ENCODE data around the gene PRR15L. TPM values are rescaled to one million over a fixed set of nuclear protein-coding genes. Genes with fewer than 3 reads are reported as not detected.
"Not testable (repeated sequence)": the region's sequence is repeated elsewhere in the genome, so short reads cannot be mapped to it uniquely, and the experiment has no call there.

Gene PRR15L
- total and polyA plus RNA-seq, 11 donors, result 0.04 to 2.7 TPM; not detected in 9

DNA sequence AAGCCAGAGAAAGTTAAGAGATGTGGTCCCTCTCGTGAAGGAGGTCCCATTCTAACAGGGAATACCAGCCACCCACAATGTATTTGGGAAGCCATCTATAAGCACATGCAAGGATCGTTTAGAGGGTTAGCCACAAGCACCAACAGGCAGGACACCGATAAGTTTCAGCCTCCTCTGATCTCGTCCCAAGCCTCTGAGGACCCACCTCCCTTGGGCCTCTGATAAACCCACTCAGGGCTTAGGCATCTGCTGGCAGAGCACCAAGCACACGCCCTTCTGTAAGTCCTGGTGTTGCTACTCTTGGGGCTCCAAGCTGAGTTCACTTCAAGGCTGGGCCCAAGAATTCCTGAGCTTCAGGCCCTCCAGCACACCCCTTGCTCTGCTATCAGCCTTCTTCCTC is 21.7 kb downstream of the PRR15L start:
- Histone ChIP-seq H3K4me3 (no peak overlapping the region), H3K4me1 (peaks cover 0 to 7% (median 3%) of the 10 kb centered on the region in 12 donors), H3K9me3 (no peaks in the 10 kb centered on the region), H3K36me3 (no peaks in the 10 kb centered on the region), H3K27me3 (no peaks in the 10 kb centered on the region), H3K27ac (no peak overlapping the region)
- 62 to 68% (median 64%) methylated on average over 4 to 5 of the region's 5 CpGs for WGBS, 4 donors
- TF ChIP-seq CTCF (IDR thresholded peaks at IDR 0.05), result no peak
- TF ChIP-seq POLR2A (IDR thresholded peaks at IDR 0.05), result no peak
- ATAC-seq, result no peak
- intact Hi-C loops (cut with DNase I), result no loop called here
- peak in 1 of 5 donors; percentile 16 for DNase-seq

DNA sequence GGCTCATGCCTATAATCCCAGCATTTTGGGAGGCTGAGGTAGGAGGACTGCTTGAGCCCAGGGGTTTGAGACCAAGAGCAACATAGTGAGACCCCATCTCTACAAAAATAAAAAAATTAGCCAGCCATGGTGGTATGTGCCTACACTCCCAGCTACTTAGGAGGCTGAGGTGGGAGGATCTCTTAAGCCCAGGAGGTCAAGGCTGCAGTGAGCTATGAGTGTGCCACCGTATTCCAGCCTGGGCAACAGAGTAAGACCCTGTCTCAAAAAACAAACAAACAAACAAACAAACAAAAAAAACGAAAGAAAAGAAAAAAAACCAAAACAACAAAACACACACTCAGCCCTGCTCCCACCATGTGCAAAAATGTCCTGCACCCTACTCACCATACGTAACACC is 22.2 kb downstream of the PRR15L start:
- H3K4me1 ChIP-seq; intact Hi-C loops (cut with DNase I); H3K27me3 ChIP-seq; H3K9me3 ChIP-seq; DNase-seq; H3K27ac ChIP-seq; ATAC-seq; H3K36me3 ChIP-seq; H3K4me3 ChIP-seq: not testable (repeated sequence)
- WGBS, 4 donors, result 79 to 89% (median 83%) methylated on average over 3 of the region's 3 CpGs

GRCh38 chr17:47934856-47935255 is 22.8 kb downstream of the PRR15L start:
- peaks cover 0 to 7% (median 0%) of the 10 kb centered on the region in 12 donors for H3K4me1 ChIP-seq
- ATAC-seq (no peak), DNase-seq (no peak)
- H3K9me3 ChIP-seq, result no peaks in the 10 kb centered on the region
- no peak overlapping the region for H3K4me3 ChIP-seq
- TF ChIP-seq CTCF (IDR thresholded peaks at IDR 0.05) (no peak), POLR2A (IDR thresholded peaks at IDR 0.05) (no peak)
- WGBS, 4 donors, result 76 to 90% (median 87%) methylated on average over 1 of the region's 1 CpG
- H3K36me3 ChIP-seq, result peaks cover 0 to 6% (median 4%) of the 10 kb centered on the region in 9 donors
- intact Hi-C loops (cut with DNase I), result no loop called here
- no peaks in the 10 kb centered on the region for H3K27me3 ChIP-seq
- no peak overlapping the region for H3K27ac ChIP-seq

DNA sequence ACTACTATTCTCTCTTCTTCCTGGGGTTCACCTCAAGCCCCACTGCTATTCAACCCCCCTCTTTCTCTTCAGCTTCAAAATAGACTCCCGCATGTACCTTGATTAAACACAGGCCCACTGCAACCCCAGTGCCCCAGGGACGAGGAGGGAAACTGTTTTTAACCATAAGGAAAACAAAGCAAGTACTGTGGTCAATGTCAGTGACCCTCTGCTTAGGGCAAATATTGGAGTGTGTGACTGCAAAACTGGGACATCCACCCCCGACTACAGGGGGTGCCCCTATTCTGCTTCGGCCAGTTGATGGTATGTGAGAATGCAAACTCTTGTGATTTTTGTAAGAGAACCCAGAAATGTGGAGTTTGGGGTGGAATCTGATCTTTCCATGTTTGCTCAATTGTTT is 25.8 kb downstream of the PRR15L start:
- intact Hi-C loops (cut with DNase I), result no loop called here
- Histone ChIP-seq H3K27me3 (no peaks in the 10 kb centered on the region), H3K36me3 (peaks cover 0 to 34% (median 28%) of the 10 kb centered on the region in 9 donors), H3K4me1 (peaks cover 0 to 21% (median 2%) of the 10 kb centered on the region in 12 donors), H3K27ac (no peak overlapping the region), H3K4me3 (no peak overlapping the region), H3K9me3 (no peaks in the 10 kb centered on the region)
- 79 to 88% (median 87%) methylated on average over 4 of the region's 4 CpGs for WGBS, 4 donors
- no peak for ATAC-seq
- TF ChIP-seq CTCF (IDR thresholded peaks at IDR 0.05), result no peak
- TF ChIP-seq POLR2A (IDR thresholded peaks at IDR 0.05), result no peak
- DNase-seq, result no peak

Data from heart left ventricle (tissue), 16 donors.